HEK293 (cell line): Measurements from ENCODE around the gene HEPACAM.

Experiments used
- CTCF ChIA-PET: fragments of 350-600 bp; formaldehyde crosslinking; extraction: SDS; loops from one replicate; lab custom pipeline; 2021; ENCODE audit warnings: antibody characterized with exemption; lab: Yijun Ruan, JAX
- POLR2A ChIA-PET: fragments of 300-600 bp; formaldehyde crosslinking; extraction: SDS; loops from one replicate; lab custom pipeline; 2020; ENCODE audit warnings: antibody characterized with exemption, inconsistent platforms; lab: Yijun Ruan, JAX
- H3K27ac ChIP-seq: fragments of 200-500 bp; sonication (Bioruptor generic); 2 replicates; pipeline ENCODE4 v1.5.1; 2014; ENCODE audit warnings: low read depth, low read length, control low read depth, inconsistent platforms; ENCODE audit errors: extremely low read depth
- H3K36me3 ChIP-seq, 2 experiments: fragments of 200-500 bp in 1 of 2; sonication (Bioruptor generic) in 1 of 2; 1 replicate in 1 of 2; 2 replicates in 1 of 2; pipeline ENCODE4 v1.5.1; 2014 to 2017; ENCODE audit warnings: inconsistent platforms in 2 of 2, low read length in 2 of 2; ENCODE audit not compliant: control insufficient read depth in 2 of 2, insufficient read depth in 1 of 2
- H3K4me1 ChIP-seq: fragments of 200-500 bp; sonication (Bioruptor generic); 2 replicates; pipeline ENCODE4 v1.5.1; 2014; ENCODE audit warnings: mild to moderate bottlenecking, low read length, inconsistent platforms; ENCODE audit not compliant: control insufficient read depth, insufficient read depth
- H3K4me3 ChIP-seq: 2 replicates; pipeline ENCODE4 v1.5.1; 2011; ENCODE audit warnings: low read depth, mild to moderate bottlenecking, control low read depth, low read length, moderate library complexity
- H3K9me3 ChIP-seq: fragments of 200-500 bp; sonication (Bioruptor generic); 2 replicates; pipeline ENCODE4 v1.5.1; 2014; ENCODE audit warnings: low read depth, low read length, inconsistent platforms; ENCODE audit not compliant: control insufficient read depth, insufficient read depth
- BCL6B ChIP-seq: fragments of 450-650 bp; formaldehyde crosslinking; IDR thresholded peaks from 2 replicates; pipeline ENCODE4 v1.5.1; 2017; ENCODE audit warnings: missing biosample characterization, missing genetic modification characterization
- PRDM1 ChIP-seq: fragments of 450-650 bp; formaldehyde crosslinking; IDR thresholded peaks from 2 replicates; pipeline ENCODE4; 2016; ENCODE audit warnings: missing biosample characterization, missing genetic modification characterization
- PRDM2 ChIP-seq: fragments of 450-650 bp; formaldehyde crosslinking; IDR thresholded peaks from 2 replicates; pipeline ENCODE4 v1.5.1; 2016; ENCODE audit warnings: missing biosample characterization, missing genetic modification characterization, borderline replicate concordance
- REST ChIP-seq: fragments of 450-650 bp; formaldehyde crosslinking; IDR thresholded peaks from 2 replicates; pipeline ENCODE4 v1.5.1; 2016; ENCODE audit warnings: missing biosample characterization, missing genetic modification characterization
- ZBTB26 ChIP-seq: fragments of 450-650 bp; formaldehyde crosslinking; optimal IDR thresholded peaks from 2 replicates; pipeline ENCODE3; 2016; ENCODE audit warnings: missing biosample characterization, mild to moderate bottlenecking, missing genetic modification characterization
- ZNF211 ChIP-seq: fragments of 450-650 bp; formaldehyde crosslinking; IDR thresholded peaks from 2 replicates; pipeline ENCODE4 v1.5.1; 2016; ENCODE audit warnings: low read depth, missing biosample characterization, missing genetic modification characterization
- ZNF26 ChIP-seq: fragments of 450-650 bp; formaldehyde crosslinking; IDR thresholded peaks from 2 replicates; pipeline ENCODE4 v1.5.1; 2016; ENCODE audit warnings: missing biosample characterization, missing genetic modification characterization
- ZNF311 ChIP-seq: fragments of 450-650 bp; formaldehyde crosslinking; IDR thresholded peaks from 2 replicates; pipeline ENCODE4 v1.5.1; 2017; ENCODE audit warnings: missing biosample characterization, missing genetic modification characterization, borderline replicate concordance
- ZNF426 ChIP-seq: fragments of 450-650 bp; formaldehyde crosslinking; IDR thresholded peaks from 2 replicates; pipeline ENCODE4 v1.5.1; 2017; ENCODE audit warnings: missing biosample characterization, missing genetic modification characterization, mild to moderate bottlenecking, inconsistent platforms, moderate library complexity
- ZNF473 ChIP-seq: fragments of 450-650 bp; formaldehyde crosslinking; IDR thresholded peaks from 2 replicates; pipeline ENCODE4 v1.5.1; 2017; ENCODE audit warnings: missing biosample characterization, missing genetic modification characterization
- ZNF600 ChIP-seq: fragments of 450-650 bp; formaldehyde crosslinking; IDR thresholded peaks from 2 replicates; pipeline ENCODE4 v1.5.1; 2016; ENCODE audit warnings: missing biosample characterization, missing genetic modification characterization
- ZNF692 ChIP-seq: fragments of 450-650 bp; formaldehyde crosslinking; IDR thresholded peaks from 2 replicates; pipeline ENCODE4 v1.5.1; 2016; ENCODE audit warnings: missing biosample characterization, missing genetic modification characterization
- ZNF76 ChIP-seq: fragments of 450-650 bp; formaldehyde crosslinking; IDR thresholded peaks from 2 replicates; pipeline ENCODE4; 2016; ENCODE audit warnings: low read depth, missing biosample characterization, missing genetic modification characterization, borderline replicate concordance
- ZNF830 ChIP-seq: fragments of 450-650 bp; IDR thresholded peaks from 2 replicates; pipeline ENCODE4 v1.5.0; 2018; ENCODE audit warnings: missing biosample characterization, missing genetic modification characterization, low read depth, mild to moderate bottlenecking, moderate library complexity
- ZNF837 ChIP-seq: fragments of 450-650 bp; formaldehyde crosslinking; IDR thresholded peaks from 2 replicates; pipeline ENCODE4 v1.5.1; 2016; ENCODE audit warnings: missing biosample characterization, missing genetic modification characterization
- ZNF843 ChIP-seq: fragments of 450-650 bp; formaldehyde crosslinking; IDR thresholded peaks from 2 replicates; pipeline ENCODE4 v1.5.1; 2016; ENCODE audit warnings: missing biosample characterization, missing genetic modification characterization
- ZXDB ChIP-seq: fragments of 450-650 bp; formaldehyde crosslinking; IDR thresholded peaks from 2 replicates; pipeline ENCODE4 v1.5.1; 2016; ENCODE audit warnings: missing biosample characterization, missing genetic modification characterization

The HEPACAM gene

GRCh38 chr11:124870430-124870829 lies 65.4 kb downstream of the HEPACAM start:
- ChIA-PET CTCF (interaction anchor here (1.6 kb wide), 1 partner anchor 226 kb away, joined by 7 read pairs; no protein-coding TSS in a partner anchor), POLR2A (interaction anchor here (0.6 kb wide), 1 partner anchor 64 kb away, joined by 4 read pairs; no protein-coding TSS in a partner anchor)
- Histone ChIP-seq H3K4me1 (no peaks in the 10 kb centered on the region), H3K36me3 (no peaks in the 10 kb centered on the region), H3K9me3 (no peaks in the 10 kb centered on the region), H3K27ac (no peak overlapping the region), H3K4me3 (no peak overlapping the region)
- TF ChIP-seq ZNF692 (no peak), ZXDB (tag by site-specific recombination) (no peak), BCL6B (no peak), ZNF426 (no peak), ZNF211 (tag by site-specific recombination) (no peak), ZNF843 (no peak), ZNF26 (no peak), REST (tag by site-specific recombination) (no peak), ZBTB26 (tag by site-specific recombination) (no peak), ZNF76 (tag by site-specific recombination) (no peak), PRDM1 (tag by site-specific recombination) (no peak), ZNF830 (tag by site-specific recombination) (no peak), ZNF311 (tag by site-specific recombination) (no peak), ZNF600 (tag by site-specific recombination) (no peak), ZNF837 (tag by site-specific recombination) (no peak), PRDM2 (tag by site-specific recombination) (no peak), ZNF473 (tag by site-specific recombination) (no peak)
- TF ChIP-seq, all 188 proteins: peak for 0
